Effector memory CD4-positive, alpha-beta T cell (primary cell): Measurements from ENCODE around the gene RNPEPL1.
A peak's percentile ranks its signal among the peaks of the same experiment; 100 is the strongest.
"Not testable (repeated sequence)": the region's sequence is repeated elsewhere in the genome, so short reads cannot be mapped to it uniquely, and the experiment has no call there.

Experiments used
- DNase-seq, 3 donors: peaks; one replicate each; pipeline ENCODE4 v3.0.0-alpha.2; 2020
- H3K27ac ChIP-seq: 2 replicates; pipeline ENCODE4 v1.7.0; 2013; ENCODE audit warnings: mild to moderate bottlenecking, low read length, moderate library complexity; ENCODE audit not compliant: insufficient read depth, poor library complexity, severe bottlenecking
- H3K27me3 ChIP-seq: replicated peaks from 2 replicates; pipeline ENCODE4 v1.7.0; 2013; ENCODE audit warnings: mild to moderate bottlenecking, low read length; ENCODE audit not compliant: insufficient read depth, control insufficient read depth, poor library complexity, severe bottlenecking
- H3K36me3 ChIP-seq: 2 replicates; pipeline ENCODE4 v1.7.0; 2013; ENCODE audit warnings: mild to moderate bottlenecking, low read length, moderate library complexity; ENCODE audit not compliant: control insufficient read depth, insufficient read depth
- H3K4me1 ChIP-seq: 2 replicates; pipeline ENCODE4 v1.7.0; 2013; ENCODE audit warnings: low read length, mild to moderate bottlenecking; ENCODE audit not compliant: control insufficient read depth, insufficient read depth, poor library complexity, severe bottlenecking
- H3K4me3 ChIP-seq: 2 replicates; pipeline ENCODE4 v1.7.0; 2013; ENCODE audit warnings: low read length, low read depth, mild to moderate bottlenecking; ENCODE audit not compliant: insufficient read depth, poor library complexity, severe bottlenecking
- H3K9me3 ChIP-seq: 2 replicates; pipeline ENCODE4 v1.7.0; 2013; ENCODE audit warnings: mild to moderate bottlenecking, low read length, moderate library complexity; ENCODE audit not compliant: control insufficient read depth
- total RNA-seq, 3 donors: gene quantifications; one replicate each; lab custom pipeline; 2026; lab: John Stamatoyannopoulos, UW

The RNPEPL1 gene
- 132 to 146 (median 141) reads per million in 3 donors for total RNA-seq

- Histone ChIP-seq H3K27ac (peak within 1 kb of the TSS; percentile 95), H3K4me3 (peak within 1 kb of the TSS; percentile 77), H3K36me3 (peaks cover 18% of the 10 kb centered on the region), H3K9me3 (no peaks in the 10 kb centered on the region), H3K4me1 (peaks cover 74% of the 10 kb centered on the region), H3K27me3 (no peaks in the 10 kb centered on the region)
- DNase-seq = peak; percentile 38 to 45 (median 42)
These were observed at the start of gene RNPEPL1 for GRCh38 chr2:240567872-240568677. Gene RNPEPL1 (plus strand): TSS chr2:240568484. CDS start chr2:240568587, 103 bp downstream.

GRCh38 chr2:240518981-240519380, 49.3 kb upstream of the RNPEPL1 start:
- no peaks in the 10 kb centered on the region for H3K9me3 ChIP-seq
- H3K27ac ChIP-seq = no peak overlapping the region
- no peaks in the 10 kb centered on the region for H3K27me3 ChIP-seq
- H3K36me3 ChIP-seq = peaks cover 16% of the 10 kb centered on the region
- H3K4me3 ChIP-seq = no peak overlapping the region
- no peak for DNase-seq
- peaks cover 7% of the 10 kb centered on the region for H3K4me1 ChIP-seq

GRCh38 chr2:240519396-240520129, 48.7 kb upstream of the RNPEPL1 start:
- H3K36me3 ChIP-seq = peaks cover 20% of the 10 kb centered on the region
- H3K4me1 ChIP-seq = peaks cover under 1% of the 10 kb centered on the region
- no peak for DNase-seq
- H3K4me3 ChIP-seq = no peak overlapping the region
- no peaks in the 10 kb centered on the region for H3K9me3 ChIP-seq
- no peak overlapping the region for H3K27ac ChIP-seq
- H3K27me3 ChIP-seq = no peaks in the 10 kb centered on the region

DNA sequence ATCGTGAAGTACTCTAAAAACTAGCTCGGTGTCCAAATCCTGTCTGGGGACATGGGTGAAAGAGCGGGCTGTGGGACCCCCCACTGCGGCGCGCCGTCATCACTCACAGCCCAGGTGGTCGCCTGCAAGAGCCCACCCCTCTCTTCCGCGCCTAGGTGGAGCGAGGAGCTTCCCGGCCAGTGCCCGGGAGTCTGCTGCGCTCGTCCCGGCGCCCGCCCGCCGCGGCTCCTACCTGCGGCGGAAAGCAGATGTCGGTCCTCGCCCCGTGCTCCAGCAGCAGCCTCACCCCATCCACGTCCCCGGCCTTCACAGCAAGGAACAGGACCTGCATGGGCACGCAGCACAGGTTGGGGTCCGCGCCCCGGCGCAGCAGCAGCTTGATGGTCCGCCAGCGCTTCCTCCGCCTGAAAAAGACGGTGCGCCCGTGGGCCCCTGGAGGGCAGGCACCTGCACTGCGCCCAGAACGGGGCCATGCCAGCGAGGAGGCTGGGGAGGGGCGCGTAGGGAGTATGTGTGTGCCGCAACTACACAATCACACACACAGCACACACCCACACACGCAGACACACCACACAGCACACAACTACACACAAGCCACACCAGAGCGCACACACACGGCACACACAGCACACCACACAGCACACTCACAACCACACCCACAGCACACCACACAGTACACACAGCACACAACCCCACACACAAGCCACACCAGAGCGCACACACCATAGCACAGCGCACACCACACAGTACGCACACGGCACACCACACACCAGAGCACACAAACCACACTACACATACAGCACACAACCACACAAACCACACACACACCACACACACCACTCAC, 47.9 kb upstream of the RNPEPL1 start:
- no peaks in the 10 kb centered on the region for H3K9me3 ChIP-seq
- no peaks in the 10 kb centered on the region for H3K4me1 ChIP-seq
- H3K36me3 ChIP-seq = peaks cover 27% of the 10 kb centered on the region
- no peak overlapping the region for H3K4me3 ChIP-seq
- H3K27me3 ChIP-seq = no peaks in the 10 kb centered on the region
- no peak for DNase-seq
- no peak overlapping the region for H3K27ac ChIP-seq

DNA sequence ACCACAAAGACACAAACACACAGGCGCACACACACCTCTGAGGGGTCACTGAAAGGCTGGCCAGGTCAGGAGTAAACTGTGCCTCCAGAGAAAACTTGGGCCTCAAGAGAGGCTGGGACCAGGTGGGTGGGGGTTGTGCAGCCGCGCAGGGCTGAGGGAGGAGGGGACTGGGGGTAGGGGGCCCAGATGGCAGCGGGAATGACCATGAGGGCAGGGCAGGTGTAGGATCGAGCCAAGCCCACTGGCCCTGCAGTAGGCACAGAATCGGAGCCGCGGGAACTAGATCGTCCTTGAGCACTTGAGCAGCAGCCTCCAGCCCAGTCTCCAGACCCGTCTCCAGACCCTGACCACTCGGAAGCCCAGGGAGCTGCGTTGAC, 47.3 kb upstream of the RNPEPL1 start:
- no peak overlapping the region for H3K4me3 ChIP-seq
- H3K9me3 ChIP-seq = no peaks in the 10 kb centered on the region
- no peaks in the 10 kb centered on the region for H3K27me3 ChIP-seq
- H3K27ac ChIP-seq = no peak overlapping the region
- H3K4me1 ChIP-seq = no peaks in the 10 kb centered on the region
- H3K36me3 ChIP-seq = peaks cover 34% of the 10 kb centered on the region
- no peak for DNase-seq

DNA sequence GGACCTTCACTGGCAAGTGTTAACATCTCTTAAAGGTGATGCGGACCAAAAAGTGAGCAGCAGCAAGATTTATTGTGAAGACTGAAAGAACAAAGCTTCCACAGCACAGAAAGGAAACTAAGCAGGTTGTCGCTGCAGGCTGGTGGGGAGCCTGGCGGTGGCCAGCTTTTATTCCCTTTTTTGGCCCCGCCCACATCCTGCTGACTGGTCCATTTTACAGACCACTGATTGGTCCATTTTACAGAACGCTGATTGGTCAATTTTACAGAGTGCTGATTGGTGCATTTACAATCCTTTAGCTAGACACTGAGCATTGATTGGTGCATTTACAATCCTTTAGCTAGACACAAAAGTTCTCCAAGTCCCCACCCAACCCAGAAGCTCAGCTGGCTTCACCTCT, 46.4 kb upstream of the RNPEPL1 start:
- H3K4me1 ChIP-seq, H3K9me3 ChIP-seq, H3K4me3 ChIP-seq, H3K27ac ChIP-seq, H3K27me3 ChIP-seq, DNase-seq: not testable (repeated sequence)
- H3K36me3 ChIP-seq = peaks cover 41% of the 10 kb centered on the region

DNA sequence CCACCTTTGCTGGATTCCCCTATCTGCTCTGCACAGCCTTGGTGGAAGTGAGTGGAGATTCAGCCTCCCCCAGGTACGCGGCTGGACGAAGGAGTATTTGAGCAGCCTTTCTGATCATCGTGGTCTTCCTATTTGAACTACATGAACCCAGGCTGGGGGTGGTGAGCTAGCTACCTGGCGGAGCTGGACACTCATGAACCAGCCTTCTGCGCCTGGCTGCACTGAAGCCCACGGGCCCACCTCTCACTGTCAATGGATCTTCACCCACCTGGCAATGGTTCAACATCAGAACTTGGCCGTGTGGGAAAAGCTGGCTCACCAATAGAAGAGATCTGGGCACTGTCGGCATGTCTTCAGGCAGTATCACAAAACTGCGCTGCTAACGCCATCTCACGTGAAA, 45.9 kb upstream of the RNPEPL1 start:
- Histone ChIP-seq H3K36me3 (peaks cover 41% of the 10 kb centered on the region), H3K27me3 (no peaks in the 10 kb centered on the region), H3K27ac (no peak overlapping the region), H3K4me1 (no peaks in the 10 kb centered on the region), H3K9me3 (no peaks in the 10 kb centered on the region), H3K4me3 (no peak overlapping the region)
- DNase-seq = no peak

DNA sequence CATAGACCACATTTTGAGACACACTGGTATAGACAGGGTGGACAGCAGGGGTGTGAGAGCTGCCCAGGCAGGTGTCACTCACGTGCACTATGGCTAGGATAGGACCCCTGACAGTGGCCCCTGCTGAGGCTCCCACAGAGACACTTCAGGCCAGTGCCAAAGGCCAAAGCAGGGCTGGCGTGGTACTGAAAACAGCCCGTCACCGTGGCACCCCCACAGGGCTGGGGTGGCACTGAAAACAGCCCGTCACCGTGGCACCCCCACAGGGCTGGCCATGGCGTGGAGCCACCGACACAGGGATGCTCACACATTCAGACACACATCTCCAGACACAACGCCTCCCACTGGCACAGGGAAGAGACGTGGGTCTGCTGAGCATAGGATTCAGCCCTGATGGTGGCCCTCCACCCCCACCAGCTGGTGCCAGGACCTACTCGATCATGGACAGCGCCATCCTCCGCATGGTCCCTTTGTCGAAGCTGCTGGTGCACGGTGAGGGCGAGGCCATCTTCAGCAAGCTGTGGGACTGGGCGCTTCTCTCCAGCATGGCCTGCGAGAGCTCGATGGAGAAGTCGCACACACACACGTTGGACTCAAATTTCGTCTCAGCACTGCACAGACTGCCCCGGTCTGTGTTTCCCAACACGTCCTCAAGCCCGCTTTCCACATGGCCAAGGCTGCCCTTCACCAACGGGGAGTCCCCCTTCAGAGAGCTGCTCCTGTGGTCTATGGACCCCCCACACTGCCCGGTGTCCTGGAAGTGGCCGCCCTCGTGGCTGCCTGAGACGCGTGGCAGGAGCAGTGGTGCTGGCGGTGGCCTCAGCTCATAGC, 44.6 kb upstream of the RNPEPL1 start:
- DNase-seq = no peak
- H3K4me1 ChIP-seq = no peaks in the 10 kb centered on the region
- H3K9me3 ChIP-seq = no peaks in the 10 kb centered on the region

GRCh38 chr2:240524963-240525718, 43.1 kb upstream of the RNPEPL1 start:
- H3K9me3 ChIP-seq = no peaks in the 10 kb centered on the region
- no peaks in the 10 kb centered on the region for H3K27me3 ChIP-seq
- no peak for DNase-seq
- no peaks in the 10 kb centered on the region for H3K4me1 ChIP-seq
- H3K36me3 ChIP-seq = peaks cover 53% of the 10 kb centered on the region
- no peak overlapping the region for H3K27ac ChIP-seq
- H3K4me3 ChIP-seq = no peak overlapping the region

More for the DNA sequence above, 44.6 kb upstream of the RNPEPL1 start:
- Histone ChIP-seq H3K27me3 (no peaks in the 10 kb centered on the region), H3K36me3 (peaks cover 42% of the 10 kb centered on the region), H3K27ac (no peak overlapping the region), H3K4me3 (no peak overlapping the region)
